ENCODE measurements around the gene ZNF598. TPM values are rescaled to one million over a fixed set of nuclear protein-coding genes. Genes with fewer than 3 reads are reported as not detected.

The ZNF598 gene
- total RNA-seq, 2 donors from 2014 or later, result 41.0 to 55.4 TPM

DNA sequence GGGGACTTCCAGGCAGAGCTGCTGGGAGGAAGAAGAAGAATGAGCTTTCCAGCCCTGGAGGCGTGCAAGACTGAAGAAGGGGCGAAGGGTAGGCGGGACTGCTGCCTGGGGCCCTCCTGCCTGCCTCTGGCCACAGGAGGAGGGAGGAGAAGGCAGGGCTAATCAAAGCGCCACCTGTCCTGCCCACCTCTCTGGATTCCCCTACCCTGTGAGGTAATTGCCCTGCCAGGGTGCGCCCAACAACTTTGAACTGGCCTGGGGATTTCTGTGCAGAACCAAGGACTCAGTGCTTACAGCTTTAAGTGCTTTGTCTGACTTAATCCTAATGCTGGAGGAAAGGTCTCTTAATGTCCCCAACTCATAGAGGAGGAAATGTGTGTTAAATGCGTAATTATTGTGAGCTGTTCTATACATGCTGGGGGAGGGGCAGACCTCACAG is 28.2 kb downstream of the ZNF598 start, which contains the start of gene NOXO1:
Gene NOXO1 (minus strand): TSS at position 72 of the 439 bp plus-strand sequence. CDS start 290 bp downstream, outside the sequence.
- DNase-seq (no peak), ATAC-seq (no peak)
- intact Hi-C loops (cut with DNase I), result no loop called here
- peaks cover 63% of the 10 kb centered on the region for H3K4me1 ChIP-seq
- H3K27ac ChIP-seq, result peak within 1 kb of the TSS in 3 of 4 donors; percentile 43 to 59 (median 55)
- H3K9me3 ChIP-seq, result no peaks in the 10 kb centered on the region
- H3K27me3 ChIP-seq, result no peaks in the 10 kb centered on the region
- no peak within 1 kb of the TSS for H3K4me3 ChIP-seq
- TF ChIP-seq POLR2A (IDR thresholded peaks at IDR 0.05), result no peak
- 65 to 70% methylated on average over 6 of the region's 6 CpGs for WGBS, 2 donors
- H3K36me3 ChIP-seq (replicated peaks in 1 of 2; ENCODE audit: insufficient read depth in 1 of 2, low read depth in 2 of 2), result peaks cover 0 to 9% of the 10 kb centered on the region in 2 donors

DNA sequence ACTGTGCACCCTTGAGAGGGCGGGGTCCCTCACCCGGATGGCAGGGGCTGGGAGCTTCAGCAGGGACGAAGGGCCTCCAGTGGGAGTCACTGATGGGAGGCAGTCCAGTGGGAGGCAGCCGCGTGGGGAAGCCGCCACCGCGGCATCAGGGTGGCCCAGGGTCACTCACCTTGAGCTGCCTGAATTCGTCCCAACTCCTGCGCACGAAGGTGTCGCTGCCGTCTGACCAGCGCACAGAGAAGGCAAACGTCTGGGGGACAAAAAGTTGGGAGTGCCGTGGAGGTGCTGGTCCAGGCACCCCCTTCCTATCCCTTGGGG is 28.9 kb downstream of the ZNF598 start:
- TF ChIP-seq, protein P1, sequence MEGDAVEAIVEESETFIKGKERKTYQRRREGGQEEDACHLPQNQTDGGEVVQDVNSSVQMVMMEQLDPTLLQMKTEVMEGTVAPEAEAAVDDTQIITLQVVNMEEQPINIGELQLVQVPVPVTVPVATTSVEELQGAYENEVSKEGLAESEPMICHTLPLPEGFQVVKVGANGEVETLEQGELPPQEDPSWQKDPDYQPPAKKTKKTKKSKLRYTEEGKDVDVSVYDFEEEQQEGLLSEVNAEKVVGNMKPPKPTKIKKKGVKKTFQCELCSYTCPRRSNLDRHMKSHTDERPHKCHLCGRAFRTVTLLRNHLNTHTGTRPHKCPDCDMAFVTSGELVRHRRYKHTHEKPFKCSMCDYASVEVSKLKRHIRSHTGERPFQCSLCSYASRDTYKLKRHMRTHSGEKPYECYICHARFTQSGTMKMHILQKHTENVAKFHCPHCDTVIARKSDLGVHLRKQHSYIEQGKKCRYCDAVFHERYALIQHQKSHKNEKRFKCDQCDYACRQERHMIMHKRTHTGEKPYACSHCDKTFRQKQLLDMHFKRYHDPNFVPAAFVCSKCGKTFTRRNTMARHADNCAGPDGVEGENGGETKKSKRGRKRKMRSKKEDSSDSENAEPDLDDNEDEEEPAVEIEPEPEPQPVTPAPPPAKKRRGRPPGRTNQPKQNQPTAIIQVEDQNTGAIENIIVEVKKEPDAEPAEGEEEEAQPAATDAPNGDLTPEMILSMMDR (IDR thresholded peaks at IDR 0.05), result no peak
- no peak for TF ChIP-seq POLR2A (IDR thresholded peaks at IDR 0.05)
- 23 to 55% methylated on average over 9 to 10 of the region's 16 CpGs for WGBS, 2 donors
- Histone ChIP-seq H3K27ac (peak overlapping the region in 1 of 4 donors; percentile 0), H3K4me3 (no peak overlapping the region), H3K36me3 (replicated peaks in 1 of 2; ENCODE audit: insufficient read depth in 1 of 2, low read depth in 2 of 2) (peaks cover 0 to 11% of the 10 kb centered on the region in 2 donors), H3K27me3 (no peaks in the 10 kb centered on the region), H3K4me1 (peaks cover 63% of the 10 kb centered on the region), H3K9me3 (no peaks in the 10 kb centered on the region)
- ATAC-seq (no peak), DNase-seq (no peak)
- intact Hi-C loops (cut with DNase I), result no loop called here

DNA sequence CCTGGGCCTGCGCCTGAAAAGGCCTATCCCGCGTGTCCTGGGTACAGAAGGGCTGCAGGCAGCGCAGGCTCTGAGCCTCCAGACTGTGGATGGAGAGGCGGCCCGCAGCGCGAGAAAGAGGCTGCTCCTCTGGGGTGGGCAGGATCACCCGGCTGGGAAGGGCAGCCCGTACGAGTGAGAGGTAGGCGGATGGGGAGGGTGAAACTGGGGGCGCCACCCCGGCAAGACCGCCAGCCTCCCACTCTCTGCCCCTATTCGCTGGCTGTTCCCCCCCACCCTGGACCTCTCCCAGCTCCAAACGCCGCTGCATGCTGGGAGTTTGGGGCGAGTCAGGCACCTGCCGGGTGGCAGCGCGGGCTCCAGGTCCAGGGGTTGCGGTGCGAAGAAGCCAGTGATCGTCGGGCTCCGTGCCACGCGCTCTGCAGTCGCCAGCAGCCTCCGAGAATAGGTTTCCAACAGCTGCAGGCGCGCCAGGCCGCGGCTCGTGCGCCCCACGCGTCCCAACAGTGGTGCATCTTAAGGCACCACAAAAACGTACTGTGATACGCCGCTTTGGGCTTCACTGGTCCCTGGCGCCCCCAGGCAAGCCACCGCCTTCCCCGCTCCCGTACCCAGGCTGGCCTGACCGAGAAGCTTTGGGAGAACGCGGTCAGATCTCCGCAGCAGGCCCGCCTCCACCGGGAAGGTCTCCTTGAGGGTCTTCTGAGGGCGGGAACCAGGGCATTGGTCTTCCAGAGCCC is 29.4 kb downstream of the ZNF598 start:
- peaks cover 60% of the 10 kb centered on the region for H3K4me1 ChIP-seq
- DNase-seq (peak in 2 of 4 donors; percentile 53 to 57), ATAC-seq (no peak)
- no peak overlapping the region for H3K4me3 ChIP-seq
- intact Hi-C loops (cut with DNase I), result no loop called here
- H3K9me3 ChIP-seq, result no peaks in the 10 kb centered on the region
- peaks cover 0 to 16% of the 10 kb centered on the region in 2 donors for H3K36me3 ChIP-seq (replicated peaks in 1 of 2; ENCODE audit: insufficient read depth in 1 of 2, low read depth in 2 of 2)
- TF ChIP-seq, protein P1 (IDR thresholded peaks at IDR 0.05), result no peak
- TF ChIP-seq POLR2A (IDR thresholded peaks at IDR 0.05), result no peak
- H3K27me3 ChIP-seq, result no peaks in the 10 kb centered on the region
- peak overlapping the region in 3 of 4 donors; percentile 52 to 78 (median 74) for H3K27ac ChIP-seq
- 11 to 36% methylated on average over 7 to 52 of the region's 53 CpGs for WGBS, 2 donors

DNA sequence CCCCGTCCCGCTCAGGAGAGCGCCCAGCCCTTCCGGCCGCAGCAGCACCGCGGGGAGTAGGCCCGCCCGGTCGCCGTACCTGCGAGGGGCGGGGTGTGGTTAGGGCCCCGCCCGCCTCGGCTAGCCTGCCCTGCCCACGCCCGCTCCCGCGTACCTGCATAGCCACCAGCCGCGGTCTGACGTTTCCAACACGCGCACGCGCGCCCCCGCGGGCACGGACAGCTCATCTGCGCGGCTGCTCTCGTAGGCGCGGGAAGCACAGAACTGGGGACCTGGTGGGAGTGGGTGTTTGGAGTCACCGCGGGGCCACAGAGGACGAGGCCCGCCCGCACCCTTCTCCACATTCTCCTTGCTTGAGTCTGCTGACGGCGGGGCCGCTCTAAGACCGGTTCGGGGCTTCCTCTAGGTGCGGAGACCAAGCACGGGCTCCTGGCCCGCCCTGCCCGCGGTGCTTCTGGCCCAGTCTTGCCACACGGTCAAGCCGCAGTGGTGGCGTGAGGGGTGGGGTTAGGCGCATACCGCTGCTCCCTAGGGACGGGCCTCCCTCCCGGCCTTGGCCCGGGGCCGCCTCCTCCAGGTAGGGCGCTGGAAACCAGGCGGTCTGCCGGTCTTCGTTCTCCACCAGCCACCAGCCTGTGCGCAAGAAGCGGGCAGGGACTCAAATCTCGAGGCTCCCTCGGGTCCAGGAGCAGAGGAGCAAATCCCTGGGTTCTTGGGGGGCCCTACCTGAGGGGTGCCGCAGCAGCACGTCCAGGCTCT is 30.2 kb downstream of the ZNF598 start:
- Histone ChIP-seq H3K4me1 (peaks cover 52% of the 10 kb centered on the region), H3K27me3 (no peaks in the 10 kb centered on the region), H3K9me3 (no peaks in the 10 kb centered on the region), H3K36me3 (replicated peaks in 1 of 2; ENCODE audit: insufficient read depth in 1 of 2, low read depth in 2 of 2) (peaks cover 0 to 20% of the 10 kb centered on the region in 2 donors), H3K27ac (peak overlapping the region; percentile 2 to 78 (median 63)), H3K4me3 (peak overlapping the region in 1 of 2 donors; percentile 16)
- 6 to 24% methylated on average over 6 to 66 of the region's 70 CpGs for WGBS, 2 donors
- ATAC-seq (peak; percentile 67), DNase-seq (peak; percentile 87 to 91 (median 90))
- TF ChIP-seq, protein P1 (IDR thresholded peaks at IDR 0.05), result no peak
- TF ChIP-seq POLR2A (IDR thresholded peaks at IDR 0.05), result peak; percentile 55 to 75 (median 74)
- intact Hi-C loops (cut with DNase I), result no loop called here

DNA sequence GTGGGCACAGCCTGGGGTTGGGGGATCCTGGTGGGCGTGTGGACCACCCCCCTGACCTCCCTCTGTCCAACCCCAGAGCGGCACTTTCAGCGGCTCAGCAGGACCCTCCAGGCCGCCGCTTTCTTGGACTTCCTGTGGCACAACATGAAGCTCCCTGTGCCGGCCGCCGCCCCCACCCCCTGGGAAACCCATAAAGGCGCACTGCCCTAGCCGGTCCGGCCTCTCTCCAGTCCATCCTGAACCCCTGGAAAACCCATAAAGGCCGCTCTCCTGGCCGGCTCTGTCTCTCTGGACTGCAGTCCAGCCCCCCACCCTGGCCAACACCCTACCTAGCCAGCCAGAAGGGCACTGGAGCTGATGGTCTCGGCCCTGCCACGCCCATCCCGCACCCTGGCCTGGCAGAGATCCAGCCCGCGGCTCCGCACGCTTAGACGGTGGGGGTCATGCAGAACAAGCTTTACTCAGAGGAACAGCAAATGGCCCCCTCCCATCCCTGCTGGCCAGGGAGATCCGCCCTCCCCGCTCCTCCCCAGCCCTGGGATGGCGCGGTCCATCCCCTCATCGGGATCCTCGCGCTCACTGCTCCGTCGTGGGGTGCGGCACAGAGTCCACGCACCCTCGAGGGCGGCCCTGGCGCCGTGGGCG is 31.0 kb downstream of the ZNF598 start:
- ATAC-seq (no peak), DNase-seq (no peak)
- Histone ChIP-seq H3K9me3 (no peaks in the 10 kb centered on the region), H3K36me3 (replicated peaks in 1 of 2; ENCODE audit: insufficient read depth in 1 of 2, low read depth in 2 of 2) (peaks cover 0 to 20% of the 10 kb centered on the region in 2 donors), H3K27me3 (no peaks in the 10 kb centered on the region), H3K27ac (peak overlapping the region in 3 of 4 donors; percentile 52 to 78 (median 74)), H3K4me3 (peak overlapping the region in 1 of 2 donors; percentile 16), H3K4me1 (peaks cover 54% of the 10 kb centered on the region)
- 49 to 100% methylated on average over 2 to 34 of the region's 37 CpGs for WGBS, 2 donors
- no peak for TF ChIP-seq POLR2A (IDR thresholded peaks at IDR 0.05)
- TF ChIP-seq, protein P1 (IDR thresholded peaks at IDR 0.05), result no peak
- intact Hi-C loops (cut with DNase I), result no loop called here
